ENCODE results near the gene SEC14L3.

Gene SEC14L3

GRCh38 chr22:30434843-30435242, 37.0 kb downstream of the SEC14L3 start:
- TF ChIP-seq SUZ12 (IDR thresholded peaks at IDR 0.05; ENCODE audit: extremely low read depth, insufficient read depth, insufficient read length), result no peak
- no peak for TF ChIP-seq YY1 (IDR thresholded peaks at IDR 0.05; ENCODE audit: insufficient read depth, insufficient read length)
- no peak for TF ChIP-seq ZNF274 (IDR thresholded peaks at IDR 0.05; ENCODE audit: low read depth, low read length)
- H3K9ac ChIP-seq (ENCODE audit: insufficient read length, low read depth), result no peak overlapping the region

GRCh38 chr22:30433773-30434172, 38.0 kb downstream of the SEC14L3 start:
- H3K4me1 ChIP-seq (ENCODE audit: insufficient read depth, insufficient read length), result peaks cover 3% of the 10 kb centered on the region
- DNase-seq (ENCODE audit: low read depth, low spot score), result no peak
- no peaks in the 10 kb centered on the region for H3K27me3 ChIP-seq (ENCODE audit: insufficient read depth, insufficient read length)
- no peak overlapping the region for H3K4me3 ChIP-seq (ENCODE audit: insufficient read length, low read depth)
- peaks cover 7% of the 10 kb centered on the region for H3K36me3 ChIP-seq (ENCODE audit: insufficient read depth, insufficient read length, low read length)
- no peak for TF ChIP-seq YY1 (IDR thresholded peaks at IDR 0.05; ENCODE audit: insufficient read depth, insufficient read length)
- TF ChIP-seq SUZ12 (IDR thresholded peaks at IDR 0.05; ENCODE audit: extremely low read depth, insufficient read depth, insufficient read length), result no peak
- TF ChIP-seq ZNF274 (IDR thresholded peaks at IDR 0.05; ENCODE audit: low read depth, low read length), result no peak
- no peak overlapping the region for H3K9ac ChIP-seq (ENCODE audit: insufficient read length, low read depth)
- H3K9me3 ChIP-seq (ENCODE audit: insufficient read depth, low read length), result peaks cover 13% of the 10 kb centered on the region; the same call in 1 of the 2 replicates

More at GRCh38 chr22:30434843-30435242, 37.0 kb downstream of the SEC14L3 start:
- DNase-seq (ENCODE audit: low read depth, low spot score), result no peak
- Histone ChIP-seq H3K27me3 (ENCODE audit: insufficient read depth, insufficient read length) (no peaks in the 10 kb centered on the region), H3K9me3 (ENCODE audit: insufficient read depth, low read length) (peaks cover 13% of the 10 kb centered on the region; the same call in 1 of the 2 replicates), H3K4me1 (ENCODE audit: insufficient read depth, insufficient read length) (peaks cover 3% of the 10 kb centered on the region), H3K36me3 (ENCODE audit: insufficient read depth, insufficient read length, low read length) (no peaks in the 10 kb centered on the region), H3K4me3 (ENCODE audit: insufficient read length, low read depth) (no peak overlapping the region)

GRCh38 chr22:30433227-30433626, 38.6 kb downstream of the SEC14L3 start:
- peaks cover 12% of the 10 kb centered on the region for H3K36me3 ChIP-seq (ENCODE audit: insufficient read depth, insufficient read length, low read length)
- H3K9ac ChIP-seq (ENCODE audit: insufficient read length, low read depth), result no peak overlapping the region
- H3K4me1 ChIP-seq (ENCODE audit: insufficient read depth, insufficient read length), result peaks cover 3% of the 10 kb centered on the region
- no peak overlapping the region for H3K4me3 ChIP-seq (ENCODE audit: insufficient read length, low read depth)
- DNase-seq (ENCODE audit: low read depth, low spot score), result no peak
- peaks cover 12% of the 10 kb centered on the region; the same call in 1 of the 2 replicates for H3K9me3 ChIP-seq (ENCODE audit: insufficient read depth, low read length)
- TF ChIP-seq SUZ12 (IDR thresholded peaks at IDR 0.05; ENCODE audit: extremely low read depth, insufficient read depth, insufficient read length) (no peak), YY1 (IDR thresholded peaks at IDR 0.05; ENCODE audit: insufficient read depth, insufficient read length) (no peak), ZNF274 (IDR thresholded peaks at IDR 0.05; ENCODE audit: low read depth, low read length) (no peak)
- no peaks in the 10 kb centered on the region for H3K27me3 ChIP-seq (ENCODE audit: insufficient read depth, insufficient read length)

DNA sequence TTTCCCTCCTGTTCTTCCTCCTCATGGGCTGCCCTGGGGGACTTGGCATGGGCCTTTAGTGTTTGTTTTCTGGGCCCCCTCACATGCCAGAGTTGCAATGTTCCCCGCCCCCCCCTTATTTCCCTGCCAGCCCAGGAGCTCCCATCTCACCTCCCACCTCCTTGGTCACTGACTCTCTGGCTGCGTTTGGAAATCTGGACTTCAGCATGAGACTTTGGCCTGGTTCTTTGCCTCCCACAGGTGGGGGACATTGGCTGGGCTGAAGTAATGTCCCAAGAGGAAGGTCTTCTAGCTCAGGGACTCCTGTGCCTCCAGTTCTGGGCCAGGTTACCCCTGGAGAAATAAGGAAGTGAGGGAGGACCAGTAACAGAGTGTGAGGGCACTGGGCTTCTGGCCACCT, 39.3 kb downstream of the SEC14L3 start:
- Histone ChIP-seq H3K4me3 (ENCODE audit: insufficient read length, low read depth) (no peak overlapping the region), H3K4me1 (ENCODE audit: insufficient read depth, insufficient read length) (peaks cover 3% of the 10 kb centered on the region), H3K36me3 (ENCODE audit: insufficient read depth, insufficient read length, low read length) (peaks cover 19% of the 10 kb centered on the region), H3K9ac (ENCODE audit: insufficient read length, low read depth) (no peak overlapping the region), H3K9me3 (ENCODE audit: insufficient read depth, low read length) (peaks cover 5% of the 10 kb centered on the region; the same call in 1 of the 2 replicates), H3K27me3 (ENCODE audit: insufficient read depth, insufficient read length) (no peaks in the 10 kb centered on the region)
- TF ChIP-seq YY1 (IDR thresholded peaks at IDR 0.05; ENCODE audit: insufficient read depth, insufficient read length), result no peak
- TF ChIP-seq SUZ12 (IDR thresholded peaks at IDR 0.05; ENCODE audit: extremely low read depth, insufficient read depth, insufficient read length), result no peak
- no peak for TF ChIP-seq ZNF274 (IDR thresholded peaks at IDR 0.05; ENCODE audit: low read depth, low read length)
- DNase-seq (ENCODE audit: low read depth, low spot score), result no peak

DNA sequence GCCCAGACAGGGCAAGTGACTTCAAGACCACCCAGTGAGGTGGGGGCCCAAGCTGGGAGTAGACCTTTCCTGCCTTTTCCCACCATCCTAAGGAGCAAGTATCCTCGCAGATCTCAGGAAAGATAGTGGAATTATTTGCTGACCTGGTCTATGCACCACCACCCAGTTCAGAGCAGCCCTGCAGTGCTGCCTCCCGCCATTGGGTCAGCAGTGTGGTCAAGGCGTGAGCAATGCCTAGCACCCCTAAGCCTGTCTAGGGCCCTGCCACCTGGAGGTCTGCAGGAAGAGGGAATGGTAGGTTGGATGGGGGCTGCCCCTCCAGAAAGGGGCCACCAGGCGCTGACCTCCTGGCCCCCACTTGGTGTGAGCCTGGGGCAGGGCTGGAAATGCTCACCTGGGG, 39.7 kb downstream of the SEC14L3 start:
- TF ChIP-seq SUZ12 (IDR thresholded peaks at IDR 0.05; ENCODE audit: extremely low read depth, insufficient read depth, insufficient read length), result no peak
- TF ChIP-seq ZNF274 (IDR thresholded peaks at IDR 0.05; ENCODE audit: low read depth, low read length), result no peak
- no peak for TF ChIP-seq YY1 (IDR thresholded peaks at IDR 0.05; ENCODE audit: insufficient read depth, insufficient read length)
- H3K27me3 ChIP-seq (ENCODE audit: insufficient read depth, insufficient read length), result no peaks in the 10 kb centered on the region
- no peak overlapping the region for H3K4me3 ChIP-seq (ENCODE audit: insufficient read length, low read depth)
- H3K36me3 ChIP-seq (ENCODE audit: insufficient read depth, insufficient read length, low read length), result peaks cover 23% of the 10 kb centered on the region
- H3K4me1 ChIP-seq (ENCODE audit: insufficient read depth, insufficient read length), result peaks cover 3% of the 10 kb centered on the region
- peaks cover under 1% of the 10 kb centered on the region; the same call in 1 of the 2 replicates for H3K9me3 ChIP-seq (ENCODE audit: insufficient read depth, low read length)
- no peak for DNase-seq (ENCODE audit: low read depth, low spot score)
- H3K9ac ChIP-seq (ENCODE audit: insufficient read length, low read depth), result no peak overlapping the region

DNA sequence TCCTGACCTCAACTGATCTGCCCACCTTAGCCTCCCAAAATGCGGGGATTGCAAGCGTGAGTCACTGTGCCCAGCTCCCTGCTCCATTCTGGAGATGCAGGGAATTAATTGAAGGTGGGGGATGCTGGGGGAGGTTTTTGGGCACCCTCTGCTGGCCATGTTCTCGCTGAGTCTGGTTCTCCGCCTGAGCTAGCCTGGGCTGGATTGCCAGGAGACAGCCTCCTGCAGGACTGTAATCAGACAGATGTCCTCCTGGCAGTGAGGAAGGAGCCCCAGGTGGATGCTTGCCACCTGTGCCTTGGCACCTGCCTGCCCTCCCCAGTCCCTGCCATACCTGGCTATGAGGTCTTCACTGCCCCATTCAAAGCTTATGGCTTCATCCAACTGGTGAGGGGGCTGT, 40.9 kb downstream of the SEC14L3 start:
- no peaks in the 10 kb centered on the region; the same call in 1 of the 2 replicates for H3K9me3 ChIP-seq (ENCODE audit: insufficient read depth, low read length)
- no peak overlapping the region for H3K4me3 ChIP-seq (ENCODE audit: insufficient read length, low read depth)
- TF ChIP-seq SUZ12 (IDR thresholded peaks at IDR 0.05; ENCODE audit: extremely low read depth, insufficient read depth, insufficient read length), result no peak
- TF ChIP-seq ZNF274 (IDR thresholded peaks at IDR 0.05; ENCODE audit: low read depth, low read length), result no peak
- TF ChIP-seq YY1 (IDR thresholded peaks at IDR 0.05; ENCODE audit: insufficient read depth, insufficient read length), result no peak
- no peak overlapping the region for H3K9ac ChIP-seq (ENCODE audit: insufficient read length, low read depth)
- DNase-seq (ENCODE audit: low read depth, low spot score), result no peak
- peaks cover 3% of the 10 kb centered on the region for H3K4me1 ChIP-seq (ENCODE audit: insufficient read depth, insufficient read length)
- H3K36me3 ChIP-seq (ENCODE audit: insufficient read depth, insufficient read length, low read length), result peaks cover 30% of the 10 kb centered on the region
- H3K27me3 ChIP-seq (ENCODE audit: insufficient read depth, insufficient read length), result no peaks in the 10 kb centered on the region

DNA sequence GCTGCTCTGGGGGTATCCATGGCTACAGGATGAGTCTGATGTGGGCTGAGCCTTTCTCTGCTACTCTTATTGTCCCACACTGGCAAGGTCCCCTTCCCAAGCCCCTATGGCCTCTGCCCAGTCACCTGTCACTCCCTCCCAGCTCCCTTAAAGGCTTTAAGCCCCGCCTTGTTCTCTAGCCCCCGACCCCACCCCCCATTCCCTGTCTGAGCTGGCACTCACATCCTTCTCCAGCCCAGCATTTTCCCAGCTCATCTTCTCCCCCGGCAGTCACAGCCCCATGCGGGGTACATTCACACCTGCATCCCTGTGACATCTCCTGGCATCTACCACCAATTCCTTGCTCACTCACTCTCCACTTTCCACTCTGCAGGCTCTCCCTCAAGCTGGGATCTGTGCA, 41.9 kb downstream of the SEC14L3 start:
- Histone ChIP-seq H3K36me3 (ENCODE audit: insufficient read depth, insufficient read length, low read length) (peaks cover 30% of the 10 kb centered on the region), H3K9me3 (ENCODE audit: insufficient read depth, low read length) (no peaks in the 10 kb centered on the region), H3K27me3 (ENCODE audit: insufficient read depth, insufficient read length) (no peaks in the 10 kb centered on the region), H3K4me1 (ENCODE audit: insufficient read depth, insufficient read length) (peaks cover 1% of the 10 kb centered on the region), H3K9ac (ENCODE audit: insufficient read length, low read depth) (no peak overlapping the region), H3K4me3 (ENCODE audit: insufficient read length, low read depth) (no peak overlapping the region)
- DNase-seq (ENCODE audit: low read depth, low spot score), result no peak
- no peak for TF ChIP-seq ZNF274 (IDR thresholded peaks at IDR 0.05; ENCODE audit: low read depth, low read length)
- no peak for TF ChIP-seq YY1 (IDR thresholded peaks at IDR 0.05; ENCODE audit: insufficient read depth, insufficient read length)
- no peak for TF ChIP-seq SUZ12 (IDR thresholded peaks at IDR 0.05; ENCODE audit: extremely low read depth, insufficient read depth, insufficient read length)
